GM19023 (cell line): Measurements from ENCODE around the gene NOC2L.
"Not testable (repeated sequence)": the region's sequence is repeated elsewhere in the genome, so short reads cannot be mapped to it uniquely, and the experiment has no call there.

Source experiments
- ATAC-seq: cut with Tn5 transposase; IDR thresholded peaks from one replicate; pipeline ENCODE4 v1.9.1; 2021; ENCODE audit warnings: mild to moderate bottlenecking, moderate library complexity; ENCODE audit not compliant: unreplicated experiment

NOC2L gene

DNA sequence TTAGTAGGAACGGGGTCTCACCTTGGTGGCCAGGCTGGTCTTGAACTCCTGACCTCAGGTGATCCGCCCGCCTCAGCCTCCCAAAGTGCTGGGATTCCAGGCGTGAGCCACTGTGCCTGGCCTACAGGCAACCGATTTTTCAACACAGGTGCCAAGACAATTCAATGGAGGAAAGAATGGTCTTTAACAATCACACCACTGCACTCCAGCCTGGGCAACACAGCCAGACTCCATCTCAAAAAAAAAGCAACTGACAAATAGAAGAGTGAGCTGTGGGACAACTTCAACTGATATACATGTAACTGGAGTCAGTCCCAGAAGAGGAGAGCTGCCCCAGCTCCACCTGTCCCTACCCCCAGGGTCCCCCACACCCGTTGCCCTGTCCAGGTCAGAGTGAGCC lies 35.5 kb upstream of the NOC2L start:
- not testable (repeated sequence) for ATAC-seq

DNA sequence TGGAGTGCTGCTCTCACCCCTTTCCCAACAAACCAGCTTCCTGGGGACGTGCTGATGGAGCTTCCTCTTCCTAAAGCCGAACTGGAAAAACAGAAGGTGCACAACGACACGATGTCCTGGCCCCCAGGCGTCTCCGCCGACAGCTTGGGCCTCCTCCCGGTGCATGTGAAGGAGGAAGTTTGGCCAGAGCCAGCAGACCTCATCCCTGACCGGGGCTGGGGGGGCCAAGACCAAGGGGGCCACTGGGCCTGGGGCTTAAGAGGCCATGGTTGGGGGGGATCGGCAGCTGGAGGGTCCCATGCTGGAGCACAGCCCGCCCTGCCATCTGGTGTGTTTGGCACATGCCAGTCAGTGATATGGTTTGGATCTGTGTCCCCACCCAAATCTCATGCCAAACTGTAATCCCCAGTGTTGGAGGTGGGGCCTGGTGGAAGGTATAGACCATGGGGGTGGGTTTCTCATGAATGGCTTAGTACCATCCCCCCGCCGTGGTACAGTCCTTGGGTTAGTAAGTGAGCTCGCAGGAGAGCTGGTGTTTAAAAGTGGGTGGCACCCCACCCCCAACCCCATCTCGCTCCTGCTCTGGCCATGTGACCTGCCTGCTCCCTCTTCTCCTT lies 34.4 kb upstream of the NOC2L start:
- ATAC-seq, result no peak

DNA sequence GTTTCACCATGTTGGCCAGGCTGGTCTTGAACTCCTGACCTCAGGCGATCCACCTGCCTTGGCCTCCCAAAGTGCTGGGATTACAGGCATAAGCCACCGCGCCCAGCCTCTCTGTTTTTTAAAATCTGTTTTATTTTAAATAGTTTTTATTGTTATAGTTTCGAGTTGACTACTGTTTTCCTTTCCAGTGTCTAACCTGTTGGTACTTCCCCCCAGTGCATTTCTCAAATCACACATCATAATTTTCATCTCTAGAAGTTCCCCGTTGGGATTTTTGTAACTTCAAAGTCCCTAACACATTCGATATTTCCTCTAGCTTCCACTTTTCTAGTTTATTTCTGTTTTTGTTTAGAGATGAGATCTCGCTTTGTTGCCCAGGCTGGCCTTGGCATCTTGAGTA lies 33.3 kb upstream of the NOC2L start:
- ATAC-seq, result no peak

DNA sequence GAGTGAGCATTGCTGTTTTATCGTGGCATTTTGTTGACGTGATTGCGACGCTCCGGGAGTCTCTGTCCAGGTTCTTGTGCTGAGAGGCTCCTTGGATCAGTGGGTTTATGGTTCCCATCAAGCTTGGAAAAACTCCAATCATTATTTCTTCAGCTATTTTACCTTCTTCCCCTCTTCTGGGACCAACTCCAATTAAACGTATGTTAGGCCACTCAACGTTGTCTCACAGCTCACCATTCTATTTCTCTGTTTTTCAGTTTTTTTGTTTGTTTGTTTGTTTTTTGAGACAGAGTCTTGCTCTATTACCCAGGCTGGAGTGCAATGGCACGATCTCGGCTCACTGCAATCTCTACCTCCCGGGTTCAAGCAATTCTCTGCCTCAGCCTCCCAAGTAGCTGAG lies 32.8 kb upstream of the NOC2L start:
- no peak for ATAC-seq

DNA sequence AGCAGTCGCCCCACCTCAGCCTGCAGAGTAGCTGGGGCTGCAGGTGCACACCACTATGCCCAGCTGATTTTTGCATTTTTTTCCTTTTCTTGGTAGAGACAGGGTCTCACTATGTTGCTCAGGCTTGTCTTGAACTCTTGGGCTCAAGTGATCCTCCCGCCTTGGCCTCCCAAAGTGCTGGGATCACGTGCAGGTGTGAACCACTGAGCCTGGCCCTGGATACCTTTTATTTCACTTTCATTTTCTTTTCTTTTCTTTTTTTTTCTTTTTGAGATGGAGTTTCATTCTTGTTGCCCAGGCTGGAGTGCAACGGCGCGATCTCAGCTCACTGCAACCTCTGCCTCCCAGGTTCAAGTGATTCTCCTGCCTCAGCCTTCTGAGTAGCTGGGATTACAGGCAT lies 32.2 kb upstream of the NOC2L start:
- not testable (repeated sequence) for ATAC-seq

DNA sequence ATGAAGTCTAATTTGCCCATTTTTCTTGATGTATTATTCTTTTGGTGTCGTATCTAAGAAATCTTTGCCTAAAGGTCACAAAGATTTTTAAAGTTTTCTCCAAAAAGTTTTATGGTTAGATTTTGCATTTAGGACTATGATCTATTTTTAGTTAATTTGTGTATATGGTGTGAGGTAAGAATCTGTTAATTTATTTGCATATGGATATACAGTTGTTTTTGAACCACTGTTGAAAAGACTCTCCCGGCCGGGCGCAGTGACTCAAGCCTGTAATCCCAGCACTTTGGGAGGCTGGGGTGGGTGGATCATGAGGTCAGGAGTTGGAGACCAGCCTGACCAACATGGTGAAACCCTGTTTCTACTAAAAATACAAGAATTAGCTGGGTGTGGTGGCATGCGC lies 29.0 kb upstream of the NOC2L start:
- not testable (repeated sequence) for ATAC-seq

DNA sequence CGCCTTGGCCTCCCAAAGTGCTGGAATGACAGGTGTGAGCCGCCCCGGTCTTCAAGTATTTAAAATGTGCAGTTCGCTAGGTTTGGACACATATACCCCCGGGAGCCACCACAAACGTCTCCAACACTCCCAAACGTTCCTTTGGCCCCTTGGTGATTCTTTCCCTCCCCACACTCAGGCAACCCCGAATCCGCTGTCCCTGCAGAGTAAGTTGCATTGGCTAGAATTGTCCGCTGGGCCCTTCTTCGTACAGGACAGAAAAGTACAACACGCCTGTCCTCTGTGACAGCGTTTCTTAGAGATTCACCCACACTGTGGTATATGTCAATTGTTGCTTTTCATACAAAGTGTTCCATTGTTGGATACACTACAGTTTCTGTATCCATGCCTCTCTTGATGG lies 26.1 kb upstream of the NOC2L start:
- ATAC-seq, result no peak

DNA sequence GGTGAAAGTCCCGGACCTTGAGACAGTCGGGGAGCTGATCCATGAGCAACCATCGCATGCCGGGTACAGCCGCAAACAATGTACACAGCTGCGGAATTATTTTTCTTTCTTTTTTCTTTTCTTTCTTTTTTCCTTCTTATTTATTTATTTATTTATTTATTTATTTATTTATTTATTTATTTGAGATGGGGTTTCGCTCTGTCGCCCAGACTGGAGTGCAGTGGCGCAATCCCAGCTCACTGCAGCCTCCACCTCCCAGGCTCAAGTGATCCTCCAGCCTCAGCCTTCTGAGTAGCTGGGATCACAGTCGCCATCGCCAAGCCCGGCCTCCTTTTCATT lies 25.4 kb upstream of the NOC2L start:
- no peak for ATAC-seq

DNA sequence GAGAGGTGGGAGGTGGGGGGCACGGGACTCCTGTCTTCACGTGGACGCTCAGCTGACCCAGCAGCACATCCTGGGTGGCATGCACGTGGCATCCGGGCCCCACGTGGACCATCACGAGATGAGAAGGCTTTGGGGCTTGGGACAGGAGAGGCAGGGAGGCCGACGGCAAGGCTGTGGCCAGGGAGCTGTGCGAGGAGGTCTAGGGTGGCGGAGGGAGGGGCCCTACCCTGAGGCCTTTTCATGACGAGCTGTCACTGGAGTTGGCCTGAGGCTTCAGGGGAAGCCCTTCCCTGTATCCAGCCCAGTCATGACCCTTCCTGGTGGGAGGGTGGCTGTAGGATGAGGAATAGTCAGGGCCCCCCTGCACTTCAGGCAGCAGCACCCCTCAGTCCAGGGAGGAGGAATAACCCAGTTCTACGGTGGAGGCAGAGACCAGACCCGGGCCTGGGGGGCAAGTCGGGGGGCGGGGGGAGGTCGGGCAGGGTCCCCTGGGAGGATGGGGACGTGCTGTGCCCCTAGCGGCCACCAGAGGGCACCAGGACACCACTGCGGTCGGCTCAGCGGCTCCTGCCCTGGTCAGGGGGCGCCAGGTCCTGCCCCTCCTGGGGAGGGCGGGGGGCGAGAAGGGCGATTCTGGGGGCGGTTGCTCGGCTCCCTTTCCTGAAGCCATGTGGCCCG lies 24.9 kb upstream of the NOC2L start:
- ATAC-seq, result no peak

DNA sequence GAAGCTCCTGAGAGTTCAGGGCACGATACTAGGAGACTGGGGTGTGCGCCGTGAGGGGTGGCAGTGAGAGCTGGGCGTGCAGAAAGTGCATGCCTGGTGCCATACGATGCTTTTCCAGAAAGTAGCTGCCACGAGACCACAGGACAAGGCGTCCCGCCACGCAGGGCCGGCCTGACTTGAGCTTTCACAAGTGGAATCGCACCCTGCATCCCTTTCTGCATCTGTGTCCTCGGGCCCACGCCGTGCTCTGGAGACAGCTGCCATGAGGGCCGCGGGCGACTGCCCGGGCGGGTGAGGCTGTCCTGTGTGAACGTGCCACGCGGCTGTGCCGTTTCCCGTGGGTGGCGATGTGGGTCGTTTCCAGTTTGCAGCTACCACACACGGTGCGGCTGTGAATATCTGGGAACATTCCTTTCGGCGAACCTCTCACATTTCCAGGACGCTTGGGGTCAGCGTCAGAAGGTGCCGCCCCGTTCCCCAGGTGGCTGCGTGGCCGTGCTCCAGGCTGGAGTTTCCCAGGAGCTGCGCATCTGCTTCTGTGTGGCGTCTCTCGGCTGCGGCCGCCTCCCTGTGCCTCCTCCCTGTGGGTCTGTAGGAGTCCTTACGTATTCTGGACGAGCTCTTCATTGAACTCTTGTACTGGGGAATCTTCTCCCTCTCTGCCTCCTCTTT lies 23.8 kb upstream of the NOC2L start:
- ATAC-seq, result no peak

DNA sequence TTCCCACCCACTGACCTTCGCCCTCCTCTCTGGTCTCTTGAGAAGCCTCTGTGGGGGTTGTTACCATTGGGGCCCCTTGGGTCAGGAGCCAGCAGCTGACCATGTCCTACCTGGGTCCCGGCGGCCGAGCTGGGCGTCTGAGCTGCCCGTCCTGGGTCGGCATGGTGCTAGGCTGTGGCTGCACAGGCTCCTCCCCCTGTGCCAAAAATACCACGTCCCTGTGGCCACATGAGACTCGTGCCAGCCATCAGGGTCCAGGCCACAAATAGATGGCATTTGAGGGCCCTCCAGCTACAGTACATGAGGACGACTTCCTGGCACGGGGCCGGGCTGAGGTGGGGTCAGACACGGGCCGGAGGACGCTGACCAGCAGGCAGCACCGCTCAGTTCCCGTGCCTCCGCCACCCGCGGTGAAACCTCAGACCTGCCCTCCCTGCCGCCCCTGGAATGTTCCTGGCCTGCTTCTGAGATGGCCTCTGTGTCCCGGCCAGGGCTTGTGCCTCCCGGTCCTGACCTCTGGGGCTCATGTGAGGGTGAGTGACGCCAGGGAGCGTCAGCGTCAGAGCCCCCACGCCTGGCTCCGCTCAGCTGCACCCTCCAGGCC lies 23.0 kb upstream of the NOC2L start, which contains the start of gene PERM1:
Gene PERM1, minus strand, starts transcription at position 139 of the 604 bp plus-strand sequence. CDS start 1,064 bp downstream, outside the sequence.
- ATAC-seq, result no peak

DNA sequence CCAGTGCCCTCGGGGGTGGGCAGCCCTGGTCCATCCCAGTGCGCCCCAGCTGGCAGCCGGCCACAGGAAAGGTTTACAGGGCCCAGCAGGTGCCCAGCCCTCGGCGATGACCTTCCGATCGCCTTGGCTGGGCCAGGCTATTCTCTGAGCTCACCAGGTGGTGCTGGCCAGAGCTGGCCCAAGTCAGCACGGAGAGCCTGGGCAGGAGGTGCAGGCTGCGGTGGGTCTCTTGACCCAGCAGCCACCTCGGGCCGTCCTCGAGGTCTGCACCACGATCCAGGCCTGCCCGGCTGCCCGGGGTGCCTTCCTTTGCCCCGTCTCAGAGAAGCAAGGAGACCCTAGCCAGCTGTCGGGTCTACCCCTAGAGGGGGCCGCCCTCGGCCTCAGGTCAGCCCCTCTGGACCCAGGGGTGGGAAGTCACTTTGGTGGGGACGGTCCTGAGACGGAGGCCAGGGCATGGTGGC lies 22.5 kb upstream of the NOC2L start:
- no peak for ATAC-seq

DNA sequence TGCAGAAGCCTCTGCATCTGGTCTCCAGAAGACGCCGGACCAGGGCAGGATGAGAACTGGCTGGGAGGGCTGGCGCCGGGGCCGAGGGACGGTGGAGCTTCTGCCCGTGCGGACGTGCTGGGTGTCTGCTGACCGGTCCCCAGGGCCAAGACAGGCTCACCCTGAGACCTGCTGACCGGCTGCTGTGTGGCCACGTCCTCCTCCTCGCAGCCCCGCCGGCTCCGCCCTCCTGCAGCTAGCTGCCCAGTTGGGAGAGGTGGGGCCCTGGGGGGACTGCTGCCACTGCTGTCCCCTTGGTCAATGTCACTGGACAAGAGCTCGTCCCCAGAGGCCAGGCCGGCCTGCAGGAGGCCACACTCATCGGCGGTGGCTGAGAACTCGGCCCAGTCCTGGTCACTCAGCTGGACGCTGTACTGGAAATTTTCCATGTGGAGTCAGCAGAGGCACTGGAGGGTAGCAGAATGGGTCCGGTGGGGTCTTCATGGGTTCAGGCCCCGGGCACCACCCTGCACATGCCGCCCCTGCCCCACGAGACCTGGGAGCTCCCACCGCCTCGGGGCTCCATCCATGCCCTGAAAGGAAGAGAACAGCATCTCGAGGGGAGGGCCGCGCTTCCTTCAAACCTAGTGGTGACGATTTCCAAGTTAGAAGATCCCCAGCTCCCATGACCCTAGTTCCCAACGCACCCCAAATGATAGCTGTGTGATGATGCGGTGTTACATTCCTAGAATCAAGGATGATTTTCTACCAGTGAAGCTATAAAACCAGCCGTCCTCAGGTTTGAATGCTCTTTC lies 21.7 kb upstream of the NOC2L start:
- no peak for ATAC-seq

DNA sequence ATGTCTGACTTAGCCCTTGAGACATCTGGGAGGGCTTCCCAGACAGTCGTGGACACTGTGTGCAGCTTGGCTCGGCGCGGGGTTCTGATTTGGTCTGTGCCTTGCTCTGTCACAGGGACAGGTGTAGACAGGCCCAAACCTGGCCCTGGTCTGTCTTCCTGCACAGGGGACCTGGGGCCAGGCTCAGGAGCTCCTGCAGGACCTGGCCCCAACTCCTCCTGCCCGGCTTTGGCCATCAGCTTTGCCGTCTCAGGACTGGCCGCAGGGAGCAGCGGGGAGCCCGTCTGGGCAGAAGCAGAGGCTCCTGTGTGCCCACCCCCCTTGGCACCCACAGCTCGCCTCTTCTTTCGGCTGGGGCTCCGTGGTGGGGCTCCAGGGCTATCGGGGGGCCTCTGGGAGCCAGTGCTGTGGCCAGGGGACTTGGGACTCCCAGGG lies 21.1 kb upstream of the NOC2L start:
- no peak for ATAC-seq

DNA sequence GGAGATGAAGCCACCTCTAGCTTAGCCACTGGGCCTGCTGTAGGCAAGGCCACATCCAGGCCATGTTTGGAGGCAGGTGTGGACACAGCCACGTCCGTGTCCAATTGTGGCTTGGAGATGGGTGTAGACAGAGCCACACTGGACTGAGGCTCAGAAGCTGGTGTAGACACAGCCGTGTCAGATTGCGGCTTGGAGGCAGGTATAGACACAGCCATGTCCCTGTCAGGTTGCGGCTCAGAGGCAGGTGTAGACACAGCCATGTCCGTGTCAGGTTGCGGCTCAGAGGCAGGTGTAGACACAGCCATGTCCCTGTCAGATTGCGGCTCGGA lies 20.7 kb upstream of the NOC2L start:
- ATAC-seq, result no peak

DNA sequence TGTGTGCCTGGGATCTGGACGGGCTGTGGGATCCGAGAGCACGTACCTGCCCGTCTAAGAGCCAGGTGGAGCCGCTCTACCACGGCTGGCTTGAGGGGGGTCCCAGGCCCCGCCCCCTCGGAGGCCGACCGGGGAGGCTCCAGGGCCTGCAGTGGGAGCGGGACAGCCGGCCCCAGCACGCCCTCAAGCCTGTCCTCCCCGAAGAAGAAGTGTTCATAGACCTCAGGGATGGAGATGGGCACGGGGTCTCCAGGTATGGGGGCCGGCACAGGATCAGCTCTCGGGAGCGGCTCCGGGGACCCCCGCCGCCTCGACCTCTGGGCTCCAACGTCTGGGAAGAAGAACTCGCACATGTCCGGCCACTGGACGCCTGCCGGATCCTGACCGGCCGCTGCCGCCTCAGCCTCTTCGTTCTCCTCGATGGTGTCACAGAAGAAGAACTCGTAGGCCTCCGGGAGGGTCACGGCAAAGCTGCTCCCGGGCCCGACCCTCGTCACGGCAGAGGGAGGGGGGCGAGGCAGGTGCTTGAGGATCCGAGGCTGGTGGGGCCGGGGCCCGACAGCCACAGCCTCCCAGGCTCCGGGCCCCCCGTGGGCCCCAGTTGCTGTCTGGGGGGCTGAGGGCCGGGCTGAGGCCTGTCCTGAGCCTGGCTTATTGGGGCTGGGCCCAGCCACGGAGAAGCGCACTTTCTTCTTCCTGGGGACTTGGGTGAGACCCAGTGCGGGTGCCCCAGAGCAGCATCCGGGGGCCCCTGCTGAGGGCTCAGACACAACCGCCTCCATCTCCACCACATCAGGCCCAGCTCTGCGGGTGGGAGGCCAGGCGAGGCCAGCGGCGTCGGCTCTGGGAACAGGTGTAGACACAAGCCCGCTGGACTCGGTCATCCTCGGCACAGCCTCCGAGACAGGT lies 20.0 kb upstream of the NOC2L start:
- ATAC-seq, result no peak

DNA sequence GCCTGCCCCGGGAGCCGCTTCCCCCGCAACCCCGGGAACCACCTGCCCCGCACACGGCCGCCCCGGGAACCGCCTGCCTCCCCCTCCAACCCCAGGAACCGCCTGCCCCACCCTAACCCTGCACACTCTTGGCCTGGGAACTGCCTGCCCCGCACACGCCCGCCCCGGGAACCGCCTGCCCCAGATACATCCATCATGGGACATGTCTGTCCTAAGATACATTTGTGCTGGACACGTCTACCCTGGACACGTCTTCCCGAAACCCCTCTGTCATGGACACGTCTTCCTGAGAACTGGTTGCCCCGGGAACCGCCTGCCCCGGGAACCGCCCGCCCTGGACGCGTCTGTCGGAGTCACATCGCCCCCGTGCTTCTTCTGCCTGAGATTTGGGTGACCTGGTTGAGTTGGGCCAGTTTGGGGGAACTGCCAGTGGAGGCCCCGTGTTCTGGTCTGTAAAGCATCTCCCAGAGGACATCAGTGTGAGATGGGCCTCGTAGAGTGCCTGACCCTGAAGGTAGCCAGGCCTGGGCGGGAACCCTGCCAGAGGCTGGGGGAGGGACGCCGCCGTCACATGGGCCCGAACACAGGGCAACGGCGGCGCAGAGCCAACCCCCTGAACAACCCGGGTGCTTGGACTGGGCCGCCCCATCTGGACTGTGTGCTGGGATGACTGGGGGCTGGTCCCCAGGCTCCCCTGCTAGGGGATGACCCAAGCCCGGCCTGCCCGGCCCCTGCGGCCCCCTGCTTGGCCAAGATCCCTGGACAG lies 19.2 kb upstream of the NOC2L start:
- ATAC-seq, result no peak

DNA sequence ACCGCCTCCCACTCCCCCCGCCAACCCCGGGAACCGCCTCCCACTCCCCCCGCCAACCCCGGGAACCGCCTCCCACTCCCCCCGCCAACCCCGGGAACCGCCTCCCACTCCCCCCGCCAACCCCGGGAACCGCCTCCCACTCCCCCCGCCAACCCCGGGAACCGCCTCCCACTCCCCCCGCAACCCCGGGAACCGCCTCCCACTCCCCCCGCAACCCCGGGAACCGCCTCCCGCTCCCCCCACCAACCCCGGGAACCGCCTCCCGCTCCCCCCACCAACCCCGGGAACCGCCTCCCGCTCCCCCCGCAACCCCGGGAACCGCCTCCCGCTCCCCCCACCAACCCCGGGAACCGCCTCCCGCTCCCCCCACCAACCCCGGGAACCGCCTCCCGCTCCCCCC lies 17.7 kb upstream of the NOC2L start:
- not testable (repeated sequence) for ATAC-seq

DNA sequence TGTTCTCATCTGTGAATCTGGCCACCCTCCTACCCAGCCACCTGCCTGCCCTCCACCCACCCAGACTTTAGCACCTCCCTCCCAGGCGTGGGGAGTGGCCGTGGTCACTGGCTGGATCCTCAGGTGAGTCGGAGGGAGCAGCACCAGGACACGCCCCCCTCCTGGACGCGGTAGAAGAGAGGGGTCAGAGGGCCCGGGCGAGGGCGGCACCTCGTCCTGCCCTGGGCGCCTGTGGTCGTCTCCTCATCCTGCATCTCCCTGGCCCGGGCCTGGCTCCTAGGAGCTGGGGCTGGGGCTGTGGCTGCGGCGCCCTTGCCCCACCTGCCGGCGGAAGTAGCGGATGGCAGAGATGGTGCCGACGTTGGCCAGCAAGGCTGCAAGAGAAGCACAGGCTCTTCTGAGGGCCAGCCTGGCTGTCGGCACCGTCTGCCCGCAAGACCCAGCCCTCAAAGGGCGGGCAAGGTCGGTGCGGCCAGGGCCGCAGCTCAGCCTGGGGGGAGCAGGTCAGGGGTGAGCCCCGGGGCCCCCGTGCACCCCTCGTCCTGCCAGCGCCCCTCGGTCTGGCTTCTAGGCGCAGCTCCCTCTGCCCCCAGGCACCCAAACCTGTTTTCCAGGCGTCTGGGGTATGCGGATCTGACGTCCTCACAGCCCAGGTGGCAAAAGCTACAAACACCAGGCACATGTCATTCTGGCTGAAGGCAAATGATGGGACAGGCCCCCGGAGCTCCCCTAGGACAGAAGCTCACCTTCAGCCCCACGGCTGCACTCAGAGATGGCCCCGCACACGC lies 17.0 kb upstream of the NOC2L start:
- no peak for ATAC-seq
